CD4-positive, alpha-beta T cell treated with Interleukin-15 for 1 hour (primary cell): ENCODE results near the gene FUT8.
"Not testable (repeated sequence)": the region's sequence is repeated elsewhere in the genome, so short reads cannot be mapped to it uniquely, and the experiment has no call there.

ENCODE experiments used
- DNase-seq: peaks from one replicate; pipeline ENCODE4 v3.0.0-alpha.2; 2020

Gene FUT8

DNA sequence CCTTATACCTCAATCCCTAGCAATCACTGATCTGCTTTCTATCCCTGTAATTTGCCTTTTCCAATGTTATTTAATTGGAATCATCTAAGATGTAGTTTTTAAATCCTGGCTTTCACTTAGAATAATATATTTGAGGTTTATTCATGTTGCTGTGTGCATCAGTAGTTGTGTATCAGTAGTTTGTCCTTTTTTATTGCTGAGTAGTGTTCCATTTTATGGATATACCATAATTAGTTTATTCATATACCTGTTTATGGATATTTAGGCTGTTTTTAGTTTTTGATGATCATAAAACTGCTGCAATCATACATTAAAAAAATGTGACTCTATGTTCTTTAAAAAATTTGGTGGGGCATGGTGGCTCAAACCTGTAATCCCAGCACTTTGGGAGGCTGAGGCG, 43.7 kb downstream of the FUT8 start:
- DNase-seq, result no peak

DNA sequence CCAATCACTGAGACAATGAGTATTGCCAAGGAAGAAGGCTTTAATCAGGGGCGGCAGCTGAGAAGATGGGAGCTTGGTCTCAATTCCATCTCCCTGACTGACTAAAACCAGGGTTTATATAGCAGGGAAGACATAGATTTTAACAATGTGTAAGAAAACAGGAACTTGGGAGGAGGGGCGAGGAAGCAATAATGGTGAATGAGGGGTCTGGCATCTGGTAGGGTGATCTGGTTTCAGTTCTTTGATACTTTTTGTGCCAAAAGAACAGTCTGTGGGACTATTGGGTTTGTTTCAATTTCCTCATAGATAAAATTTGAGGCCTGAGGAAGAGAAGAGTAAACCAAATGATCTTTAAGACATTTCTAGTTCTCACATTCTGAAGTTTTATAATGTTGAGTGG, 49.2 kb downstream of the FUT8 start:
- no peak for DNase-seq

DNA sequence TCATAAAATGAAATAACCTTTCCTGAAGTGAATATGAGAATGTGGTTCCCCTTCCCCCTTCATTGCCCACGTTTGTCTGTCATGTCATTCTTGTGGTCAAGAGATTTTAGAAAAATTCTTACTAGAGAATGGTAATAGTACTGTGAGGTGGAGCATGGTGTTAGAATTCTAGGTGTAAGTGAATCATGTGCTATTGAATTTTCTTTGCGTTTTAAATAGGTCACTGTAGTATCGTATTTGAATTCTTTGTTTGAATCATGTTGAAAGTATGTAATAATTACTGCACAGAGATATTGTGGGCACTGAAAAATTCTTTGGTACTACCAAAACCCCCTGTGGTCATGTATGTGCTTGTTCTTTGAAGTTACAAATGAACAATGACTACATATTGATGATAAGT, 49.9 kb downstream of the FUT8 start:
- DNase-seq, result no peak

DNA sequence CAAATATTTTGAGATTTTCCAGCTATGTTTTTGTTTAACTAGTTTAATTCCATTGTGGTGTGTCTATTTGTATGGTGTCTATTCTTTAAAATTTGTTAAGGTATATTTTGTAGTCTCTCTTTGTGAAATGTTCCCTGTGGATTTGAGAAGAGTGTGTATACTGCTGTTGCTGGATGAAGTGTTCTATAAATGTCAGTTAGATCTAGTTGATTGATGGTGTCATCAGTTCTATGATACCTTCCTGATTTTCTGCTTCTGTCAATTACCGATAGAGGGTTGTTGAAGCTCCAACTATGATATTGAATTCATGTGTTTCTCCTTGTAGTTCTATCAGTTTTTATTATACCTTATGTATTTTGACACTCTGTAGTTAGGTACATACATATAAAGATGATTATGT, 53.1 kb downstream of the FUT8 start:
- DNase-seq, result no peak

DNA sequence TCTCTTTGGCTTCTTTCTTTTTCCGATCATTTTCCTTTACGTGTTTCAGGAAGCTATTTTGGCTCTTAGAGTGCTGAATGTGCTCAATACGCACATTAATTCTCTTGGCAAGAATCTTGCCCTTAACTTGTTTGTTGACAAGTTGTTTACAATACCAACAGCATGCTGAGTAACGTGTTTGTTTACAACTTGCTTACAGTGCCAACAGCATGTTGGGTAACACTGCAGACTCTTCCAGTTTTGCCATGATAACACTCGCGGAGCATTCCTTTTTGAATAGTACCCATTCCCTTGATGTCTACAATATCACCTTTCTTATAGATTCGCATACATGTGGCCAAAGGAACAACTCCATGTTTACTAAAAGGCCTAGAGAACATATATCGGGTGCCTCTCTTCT, 55.4 kb downstream of the FUT8 start:
- not testable (repeated sequence) for DNase-seq

DNA sequence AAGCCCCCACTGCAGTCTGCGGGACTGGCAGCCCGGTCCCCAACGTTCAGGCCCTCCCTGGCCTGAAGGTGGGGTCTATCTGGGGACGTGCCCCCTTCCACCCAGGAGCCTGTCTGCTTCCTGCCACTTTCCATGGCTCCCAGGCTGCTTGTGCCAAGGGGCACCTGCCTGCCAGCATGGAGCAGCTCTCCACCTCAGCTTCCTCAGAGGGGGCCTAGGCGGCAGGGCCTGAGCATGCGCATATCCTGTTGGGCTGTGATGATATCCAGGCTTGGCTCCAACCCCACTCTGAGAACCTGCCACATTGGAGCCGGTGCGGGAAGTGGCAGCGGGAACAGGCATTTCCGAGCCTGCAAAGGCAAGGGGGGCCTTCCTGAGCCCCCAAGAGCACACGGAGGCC, 57.4 kb downstream of the FUT8 start:
- DNase-seq, result no peak

DNA sequence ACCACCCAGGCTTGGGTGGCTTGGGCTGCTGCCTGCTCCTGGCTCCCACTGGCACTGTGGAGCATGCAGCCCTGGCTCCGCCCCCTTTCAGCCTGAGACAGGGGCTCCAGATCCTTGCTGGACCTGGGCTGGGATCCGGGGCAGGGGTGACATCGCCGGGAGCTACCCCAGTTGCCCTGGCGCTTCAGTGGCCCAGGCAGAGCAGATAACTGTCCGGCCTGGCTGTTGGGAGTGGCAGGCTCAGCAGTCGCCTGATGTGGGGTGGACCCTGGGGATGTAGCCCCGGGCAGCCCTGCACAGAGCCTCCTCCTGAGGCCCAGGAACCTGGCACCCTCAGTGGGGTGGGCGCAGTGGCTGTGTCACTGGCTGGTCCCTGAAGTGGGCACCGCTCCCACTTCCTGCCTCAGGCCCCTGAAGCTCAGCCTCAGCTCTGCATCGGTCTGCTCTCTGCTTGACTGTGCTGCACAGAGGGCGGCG, 57.9 kb downstream of the FUT8 start:
- DNase-seq, result no peak

DNA sequence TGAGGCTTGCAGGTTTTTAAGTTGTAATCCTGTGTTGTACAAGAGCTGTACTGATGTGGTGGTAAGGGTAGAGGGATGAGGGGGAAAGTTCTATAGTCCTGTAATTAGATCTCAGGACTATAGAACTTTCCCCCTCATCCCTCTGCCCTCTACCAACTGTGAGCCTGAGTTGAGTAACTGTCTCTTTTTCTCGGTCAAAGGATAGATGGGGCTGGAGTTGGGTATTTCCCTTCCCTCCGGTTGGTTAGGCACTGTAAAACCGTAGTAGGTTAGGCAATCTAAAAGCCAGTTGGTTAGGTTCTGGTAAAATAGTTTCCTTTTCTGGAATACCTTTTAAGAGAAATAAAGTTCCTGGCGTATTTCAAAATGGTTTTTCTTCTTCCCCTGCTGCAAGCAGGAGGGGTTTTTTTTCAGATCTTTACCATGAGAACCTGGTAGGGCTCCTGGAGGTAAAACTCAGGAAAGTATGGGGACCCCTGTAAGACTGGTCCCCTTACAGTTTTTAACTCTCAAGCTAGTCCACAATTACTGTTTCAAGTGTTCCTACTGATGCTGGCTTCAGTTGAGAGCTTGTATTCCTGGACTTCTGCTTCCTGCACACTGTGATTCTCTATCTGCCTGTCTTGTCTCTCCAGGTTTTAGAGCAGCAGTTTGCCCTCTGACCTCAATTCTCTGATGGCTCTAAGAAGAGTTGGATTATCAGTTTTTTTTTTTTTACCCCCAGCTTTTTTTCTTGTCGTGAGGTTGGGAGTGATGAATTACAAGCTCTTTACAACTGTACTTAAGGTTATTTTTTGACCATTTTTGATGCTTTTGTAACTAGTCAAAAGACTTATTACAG, 58.7 kb downstream of the FUT8 start:
- DNase-seq, result no peak

DNA sequence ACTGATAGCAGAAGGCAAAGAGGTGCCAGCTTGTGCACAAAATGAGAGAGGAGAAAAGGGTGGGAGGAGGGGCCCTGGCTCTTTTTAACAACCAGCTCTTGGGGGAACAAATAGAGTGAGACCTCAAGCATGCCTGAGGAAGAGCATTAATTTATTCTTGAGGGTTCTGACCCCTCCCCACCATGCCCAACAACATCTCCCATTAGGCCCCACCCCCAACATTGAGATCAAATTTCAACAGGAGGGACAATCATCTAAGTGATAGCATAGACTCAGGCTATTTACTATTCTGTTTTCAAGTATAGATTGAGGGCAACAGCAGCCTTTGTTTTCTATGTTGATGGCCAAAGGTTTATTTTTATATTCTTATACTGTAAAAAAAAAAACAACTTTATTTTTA, 59.7 kb downstream of the FUT8 start:
- DNase-seq, result no peak

DNA sequence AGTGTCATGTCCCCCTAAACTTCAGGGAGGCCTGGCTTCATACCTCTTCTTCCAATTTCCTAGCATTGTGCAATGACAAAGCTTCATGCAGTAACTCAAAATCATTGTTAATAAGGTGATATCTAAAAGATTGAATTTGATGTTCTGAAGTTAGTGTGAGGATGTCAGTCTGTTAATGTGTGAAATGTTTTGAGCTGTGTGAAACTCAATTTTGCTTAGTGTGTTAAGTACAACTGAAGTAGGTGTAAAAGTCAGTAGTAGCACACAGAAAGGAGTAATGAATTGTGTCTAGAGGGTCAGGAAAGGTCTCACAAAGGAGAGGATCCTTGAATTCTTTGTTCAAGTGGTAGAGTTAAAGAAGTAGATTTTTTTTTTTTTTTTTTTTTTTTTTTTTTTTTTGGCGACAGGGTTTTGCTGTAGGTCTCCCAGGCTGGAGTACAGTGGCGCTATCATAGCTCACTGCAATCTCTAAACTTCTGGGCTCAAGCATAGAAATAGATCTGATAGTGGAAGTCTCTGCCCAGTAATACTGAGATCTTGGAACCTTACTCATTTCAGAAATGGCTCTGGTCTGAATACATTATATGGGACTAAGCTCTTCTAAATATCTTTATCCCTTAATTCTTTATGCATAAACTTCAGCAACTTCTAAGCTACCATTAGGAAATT, 63.9 kb downstream of the FUT8 start:
- DNase-seq, result no peak

DNA sequence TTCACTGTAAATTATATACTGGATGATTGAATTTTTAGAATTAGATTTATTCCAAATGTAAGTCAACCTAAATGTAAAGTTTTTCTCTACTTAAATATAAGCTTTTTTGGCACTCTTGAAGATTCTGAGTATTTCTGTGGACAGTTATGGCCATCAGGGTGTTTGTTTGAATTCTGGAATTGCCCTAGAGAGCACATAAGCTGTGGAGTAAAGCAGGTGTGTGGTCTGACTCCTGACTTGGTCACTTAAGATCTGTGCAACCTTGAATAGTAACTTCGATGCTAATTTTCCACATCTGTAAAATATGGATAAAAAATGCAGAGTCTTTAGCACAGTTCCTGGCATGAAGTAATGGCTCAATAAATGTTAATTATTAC, 64.4 kb downstream of the FUT8 start:
- DNase-seq, result no peak

DNA sequence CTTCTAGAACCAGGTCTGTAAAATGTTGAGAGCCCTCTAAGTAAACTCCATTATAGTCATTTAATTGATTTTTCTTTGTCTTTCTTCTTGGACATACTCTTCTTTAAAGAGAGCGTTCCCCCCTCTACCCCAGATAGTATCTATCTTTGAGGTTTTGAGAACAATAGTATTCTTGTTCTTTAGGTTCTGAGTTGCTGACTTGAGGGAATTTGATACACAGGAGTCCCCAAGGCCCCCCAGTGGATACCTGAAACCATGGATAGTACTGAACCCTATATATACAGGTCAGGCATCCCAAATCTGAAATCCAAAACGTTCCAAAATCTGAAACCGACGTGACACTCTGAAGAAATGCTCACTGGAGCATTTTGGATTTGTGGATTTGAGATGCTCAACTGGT, 65.5 kb downstream of the FUT8 start:
- no peak for DNase-seq

DNA sequence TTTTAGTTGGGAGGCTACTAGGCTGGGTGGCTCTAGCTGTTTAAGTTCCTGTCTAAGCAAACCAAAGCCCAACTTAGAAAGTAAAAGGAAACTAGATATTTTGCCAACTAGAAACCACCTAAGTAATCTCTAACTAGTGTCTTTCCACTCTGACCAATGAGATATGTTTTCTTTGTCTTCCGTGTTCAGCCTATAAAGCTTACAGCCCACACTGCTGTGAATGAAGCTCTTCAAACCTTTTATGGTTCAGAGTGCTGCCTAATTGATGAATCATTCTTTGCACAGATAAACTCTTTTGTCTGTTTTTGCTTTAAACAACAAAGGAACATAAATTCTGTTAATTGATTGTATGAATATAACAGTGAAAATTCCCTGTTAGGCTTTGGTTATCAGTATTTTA, 66.1 kb downstream of the FUT8 start:
- no peak for DNase-seq

DNA sequence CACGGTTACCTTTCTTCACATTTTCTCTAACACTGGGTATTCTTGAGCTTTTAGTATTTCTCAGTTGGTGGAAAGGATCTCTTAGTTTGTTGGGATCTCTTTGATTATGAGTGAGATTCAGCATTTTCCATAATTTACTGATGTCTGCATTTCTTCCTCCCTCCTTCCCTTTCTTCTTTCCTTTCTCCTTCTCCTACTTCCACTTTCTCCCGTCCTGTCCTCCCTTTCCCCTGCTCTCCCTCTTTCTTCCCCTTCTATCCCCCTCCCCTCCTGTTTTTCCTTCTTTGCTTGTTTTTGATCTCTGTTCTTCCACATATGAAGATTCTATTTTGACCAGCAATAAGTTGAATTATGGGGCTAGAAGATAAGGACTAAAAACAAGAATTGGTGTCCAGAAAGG, 66.9 kb downstream of the FUT8 start:
- no peak for DNase-seq

DNA sequence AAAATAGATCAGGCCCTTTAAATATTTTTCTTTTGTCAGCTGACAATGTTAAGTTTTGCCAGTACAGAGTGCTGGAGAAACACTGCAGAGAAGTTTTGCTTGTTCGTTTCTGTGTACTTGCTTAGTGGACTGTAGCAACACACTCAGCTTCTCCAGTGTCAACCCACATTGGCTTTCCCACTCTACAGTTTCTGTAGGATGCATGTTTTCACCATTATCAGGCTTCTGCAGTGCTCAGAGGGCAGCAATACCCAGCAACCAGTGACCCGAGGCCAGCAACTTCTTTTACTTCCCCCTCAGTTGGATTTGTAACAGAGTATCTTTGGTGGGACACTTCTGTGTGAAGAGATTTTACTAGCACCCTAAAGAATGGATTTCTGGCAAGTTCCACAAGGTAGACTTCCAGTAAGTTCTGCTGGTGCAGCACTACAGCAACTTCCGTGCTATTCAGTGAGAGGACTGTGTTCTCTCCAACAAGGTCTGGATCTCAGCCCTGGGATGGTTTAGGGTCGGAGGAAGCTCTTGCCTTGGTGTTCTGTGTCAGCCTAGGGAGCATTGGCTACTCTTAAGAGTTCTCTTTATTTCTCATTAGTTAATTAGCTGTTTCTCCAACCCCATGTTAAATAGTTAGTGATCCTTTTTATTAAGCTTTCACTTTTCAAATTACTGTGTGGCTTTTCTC, 70.4 kb downstream of the FUT8 start:
- DNase-seq, result no peak

DNA sequence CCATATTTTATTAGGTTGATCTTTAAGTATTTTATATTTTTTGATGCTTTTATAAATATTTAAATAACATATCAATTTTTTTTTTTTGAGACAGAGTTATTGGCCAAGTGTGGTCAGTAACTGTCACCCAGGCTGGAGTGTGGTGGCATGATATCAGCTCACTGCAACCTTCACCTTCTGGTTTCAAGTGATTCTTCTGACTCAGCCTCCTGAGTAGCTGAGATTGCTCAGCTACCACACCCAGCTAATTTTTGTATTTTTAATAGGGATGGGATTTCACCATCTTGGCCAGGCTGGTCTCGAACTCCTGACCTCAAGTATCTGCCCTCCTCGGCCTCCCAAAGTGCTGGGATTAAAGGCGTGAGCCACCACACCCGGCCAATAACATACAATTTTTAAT, 71.1 kb downstream of the FUT8 start:
- DNase-seq, result no peak

DNA sequence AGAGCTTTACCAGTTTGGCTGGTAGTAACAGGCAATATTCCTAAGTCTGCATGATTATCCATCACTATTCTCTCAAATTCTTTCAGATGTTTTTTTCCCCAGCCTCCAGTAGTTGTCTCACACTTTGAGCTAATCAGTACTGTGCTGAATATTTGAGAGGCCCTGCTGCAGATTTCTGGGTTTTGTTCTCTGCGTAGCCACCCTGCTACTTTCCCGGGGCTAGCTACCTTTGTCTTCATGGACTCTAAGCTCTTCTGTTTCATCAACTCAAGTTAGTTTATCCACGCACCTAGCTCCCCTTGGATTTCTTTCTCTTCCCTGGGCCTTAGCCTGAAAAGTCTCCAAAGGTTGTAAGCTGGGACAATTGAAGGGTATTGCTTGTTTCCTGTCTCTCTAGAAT, 73.0 kb downstream of the FUT8 start:
- no peak for DNase-seq

DNA sequence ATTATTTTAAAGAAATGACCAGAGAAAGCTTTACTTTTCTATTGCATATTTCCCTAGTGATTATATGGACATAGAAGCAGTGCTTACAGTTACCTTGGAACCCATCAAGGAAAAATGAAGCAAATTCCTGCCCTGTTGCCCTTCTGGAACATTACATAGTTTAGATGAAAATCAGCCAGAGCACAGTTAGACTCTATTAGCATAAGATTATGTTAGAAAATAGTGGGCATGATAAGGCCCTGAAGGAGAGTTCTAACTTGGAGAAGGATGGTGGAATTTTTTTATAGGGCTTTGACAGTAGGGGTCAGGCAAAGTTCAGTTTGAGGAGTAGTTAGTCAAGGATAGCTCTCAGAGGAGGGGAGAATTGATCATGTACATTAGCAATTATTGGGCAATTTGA, 74.3 kb downstream of the FUT8 start:
- DNase-seq, result no peak

DNA sequence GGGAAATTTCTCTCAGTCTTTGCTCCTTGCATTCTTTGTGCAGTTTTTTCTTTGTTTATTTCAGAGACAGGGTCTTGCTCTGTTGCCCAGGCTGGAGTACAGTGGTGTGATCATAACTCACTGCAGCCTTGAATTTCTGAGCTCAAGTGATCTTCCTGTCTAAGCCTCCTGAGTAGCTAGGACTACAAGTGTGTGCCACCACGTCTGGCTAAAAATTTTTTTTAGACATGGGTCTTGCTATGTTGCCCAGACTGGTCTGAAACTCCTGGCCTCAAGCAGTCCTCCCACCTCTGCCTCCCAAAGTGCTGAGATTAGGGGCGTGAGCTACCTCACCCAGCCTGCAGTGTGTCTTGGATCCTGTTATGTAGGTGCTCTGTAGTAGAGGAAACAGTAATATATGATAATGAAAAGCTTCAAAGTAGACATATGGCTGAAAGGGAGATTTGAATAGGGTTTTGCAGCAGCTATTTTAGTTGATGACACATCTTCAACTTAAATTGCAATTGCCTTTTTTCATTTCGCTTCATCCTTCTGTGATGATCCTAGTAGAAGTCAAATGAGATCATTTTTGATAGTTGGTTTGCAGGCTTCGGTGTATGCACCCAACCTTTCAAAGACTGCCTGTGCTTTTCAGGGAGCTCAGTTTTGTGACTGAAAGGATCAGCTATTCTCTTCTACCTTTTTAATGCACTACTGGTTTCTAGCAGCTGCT, 75.4 kb downstream of the FUT8 start:
- no peak for DNase-seq

DNA sequence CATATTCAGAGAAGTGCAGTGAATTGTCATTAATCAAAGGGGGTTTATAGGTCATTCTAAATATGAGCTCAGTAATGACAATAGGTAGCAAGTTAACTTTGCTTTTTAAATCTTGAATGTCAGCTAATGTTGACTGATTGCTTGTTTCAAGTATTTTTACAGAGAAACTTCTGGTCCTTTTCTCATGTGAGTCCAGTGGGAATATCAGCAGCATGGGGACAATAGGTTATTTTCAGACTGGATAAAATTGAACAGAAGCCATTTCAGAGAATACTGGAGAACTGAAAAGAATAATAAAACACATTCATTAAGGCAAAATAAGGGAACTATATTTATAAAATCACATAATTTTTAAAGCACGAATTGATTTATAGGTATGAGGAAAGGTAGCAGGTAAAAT, 78.7 kb downstream of the FUT8 start:
- no peak for DNase-seq

DNA sequence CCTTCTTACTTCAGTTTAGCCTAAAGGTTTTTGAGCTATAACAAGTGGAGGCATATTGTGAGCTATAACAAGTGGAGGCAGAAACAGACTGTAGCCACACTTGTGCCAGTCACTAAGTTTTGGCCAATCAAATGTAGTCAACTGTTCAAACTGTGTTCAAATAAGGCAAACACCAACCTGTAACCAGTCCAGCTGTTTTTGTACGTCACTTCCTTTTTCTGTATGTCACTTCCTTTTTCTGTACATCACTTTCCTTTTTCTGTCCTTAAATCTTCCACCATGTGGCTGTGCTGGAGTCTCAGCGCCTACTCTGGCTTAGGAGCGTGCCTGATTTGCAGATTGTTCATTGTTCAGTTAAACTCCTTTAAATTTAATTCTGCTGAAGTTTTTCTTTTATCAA, 79.7 kb downstream of the FUT8 start:
- no peak for DNase-seq

DNA sequence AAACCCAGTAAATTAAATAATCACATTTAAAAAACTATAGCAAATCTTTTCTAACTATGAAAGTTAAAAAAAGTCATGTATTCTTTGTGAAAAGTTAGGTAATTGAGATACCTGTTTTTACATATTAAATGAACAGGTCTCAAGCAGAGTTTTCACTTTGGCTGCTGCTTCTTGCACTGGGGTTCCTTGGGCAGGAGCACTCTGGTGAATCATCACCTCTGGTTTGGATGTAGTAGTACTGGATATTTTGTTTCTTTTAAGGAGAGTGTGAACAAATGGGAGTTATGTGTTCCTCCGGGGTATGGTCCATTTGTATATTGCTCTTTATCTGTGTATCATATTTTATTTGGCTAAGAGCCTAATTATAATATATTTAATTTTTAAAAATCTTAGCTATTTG, 82.7 kb downstream of the FUT8 start:
- DNase-seq, result no peak

DNA sequence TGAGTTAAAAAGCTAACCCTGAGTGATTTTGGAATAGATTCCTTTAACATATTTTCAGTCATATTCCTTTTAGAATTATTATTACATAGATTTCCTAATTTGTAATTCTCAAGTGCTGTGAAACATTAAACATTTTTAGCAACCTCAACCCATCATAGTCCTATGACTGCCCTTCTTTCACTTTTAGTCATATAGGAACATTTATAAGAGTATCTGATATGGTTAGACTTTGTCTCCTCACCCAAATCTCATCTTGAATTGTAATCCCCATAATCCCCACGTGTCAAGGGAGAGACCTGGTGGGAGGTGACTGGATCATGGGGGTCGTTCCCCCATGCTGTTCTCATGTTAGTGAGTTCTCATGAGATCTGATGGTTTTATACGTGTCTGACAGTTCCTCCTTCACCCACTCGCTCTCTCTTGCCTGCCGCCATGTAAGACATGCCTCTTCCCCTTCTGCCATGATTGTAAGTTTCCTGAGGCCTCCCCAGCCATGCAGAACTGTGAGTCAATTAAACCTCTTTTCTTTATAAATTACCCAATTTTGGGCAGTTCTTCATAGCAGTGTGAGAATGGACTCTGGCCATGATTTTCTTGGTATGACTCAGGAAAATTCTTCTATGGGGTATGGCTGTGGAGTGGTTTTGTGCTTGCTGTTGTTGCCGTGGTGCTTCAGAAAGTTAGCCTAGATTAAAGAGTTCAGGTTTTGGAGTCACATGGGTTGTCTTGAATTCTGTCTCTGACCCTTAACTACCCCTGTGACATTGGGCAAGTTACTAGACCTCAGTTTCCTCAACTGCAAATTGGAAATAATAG, 83.9 kb downstream of the FUT8 start:
- DNase-seq, result no peak
